Heart right ventricle (tissue), 16 donors: ENCODE data around the gene ZNF680. TPM values are rescaled to one million over a fixed set of nuclear protein-coding genes. Genes with fewer than 3 reads are reported as not detected.
"Not testable (repeated sequence)": the region's sequence is repeated elsewhere in the genome, so short reads cannot be mapped to it uniquely, and the experiment has no call there.

ENCODE experiments used
- ATAC-seq, 8 donors: fragments of 200-7000 bp; cut with Tn5 transposase; one replicate each; pipeline ENCODE4 v1.9.1; 2020; ENCODE audit warnings: mild to moderate bottlenecking in 8 of 8, moderate library complexity in 8 of 8, moderate number of reproducible peaks in 1 of 8
- DNase-seq, 2 donors: peaks; one replicate each; pipeline ENCODE4 v3.0.0-alpha.2; 2020
- H3K27ac ChIP-seq, 10 donors: fragments of 200-600 bp; sonication (generic) in 2 of 10; one replicate each; pipeline versions ENCODE4 v1.5.0 to v1.8.0; 2020 to 2022; ENCODE audit warnings: mild to moderate bottlenecking in 3 of 10
- H3K27me3 ChIP-seq, 7 donors: fragments of 200-600 bp; one replicate each; pipeline ENCODE4 v1.8.0; 2021 to 2022; ENCODE audit warnings: mild to moderate bottlenecking in 2 of 7
- H3K36me3 ChIP-seq, 9 donors: fragments of 200-600 bp; sonication (generic) in 1 of 9; one replicate each; pipeline versions ENCODE4 v1.5.0 to v1.8.0; 2020 to 2022; ENCODE audit warnings: mild to moderate bottlenecking in 2 of 9
- H3K4me1 ChIP-seq, 9 donors: fragments of 200-600 bp; sonication (generic) in 1 of 9; one replicate each; pipeline versions ENCODE4 v1.5.0 to v1.8.0; 2020 to 2022; ENCODE audit warnings: mild to moderate bottlenecking in 4 of 9
- H3K4me3 ChIP-seq, 10 donors: fragments of 200-600 bp; sonication (generic) in 2 of 10; one replicate each; pipeline versions ENCODE4 v1.5.0 to v1.8.0; 2020 to 2022; ENCODE audit warnings: mild to moderate bottlenecking in 7 of 10, moderate library complexity in 2 of 10
- H3K9me3 ChIP-seq, 11 donors: fragments of 200-600 bp in 10 of 11; sonication (generic) in 2 of 11; one replicate each; pipeline versions ENCODE4 v1.5.0 to v1.8.0; 2013 to 2022; ENCODE audit warnings: mild to moderate bottlenecking in 2 of 11, control low read depth in 1 of 11, moderate library complexity in 1 of 11
- CTCF ChIP-seq, 9 donors: fragments of 200-600 bp; sonication (generic) in 2 of 9; IDR thresholded peaks; one replicate each; pipeline versions ENCODE4 v1.5.0 to v1.8.0; 2021 to 2022; ENCODE audit warnings: antibody characterized with exemption in 9 of 9, mild to moderate bottlenecking in 5 of 9, moderate library complexity in 1 of 9
- WGBS, 2 donors: extraction: QIAGEN DNeasy Blood & Tissue Kit; methylation state at CpG; one replicate each; pipeline ENCODE4 v1.1.7; 2013; ENCODE audit warnings: inconsistent platforms in 1 of 2; 5-methylcytosine and 5-hydroxymethylcytosine counted together
- intact Hi-C, 10 donors: fragments of 100-400 bp; cut with DNase I; formaldehyde crosslinking; loops; one replicate each; pipeline versions ENCODE4 v1.11.1 to v1.14.2; 2022
- polyA plus RNA-seq, 2 donors: library from polyadenylated mRNA; stranded (reverse); fragments of 200-250 nt; gene quantifications; one replicate each; pipeline ENCODE4 v1.2.3, GENCODE V29; 2013
- total RNA-seq, 10 donors: library from RNA; stranded (reverse); fragmentation: NEBNext Ultra II Directional in 3 of 10; extraction: Animal tissue kit (Norgen Biotek cat#: 25700) in 3 of 10; gene quantifications; one replicate each; pipeline versions ENCODE4 v1.2.1 to v1.2.4, GENCODE V29; 2021 to 2023
- donor health status: Arrhythmogenic right ventricular cardiomyopathy.
- donor health status: ischemic (EF 13 %, LVEDD 7.1; RV severe dilation, severe dysfunction).
- donor health status: healthy with polysubstance abuse.
- donor health status: DM: no; HTN: yes; CAD: no.
- donor health status: DM: no; HTN: no; CAD: no.
- donor health status: ischemic (EF 25% LVEDD 6.9; RV normal size, moderate dysfunction).
- donor health status: ischemic (EF 25% LVEDD 5.7; RV mildly dilated, moderate dysfunction).
- donor health status: healthy.
- donor health status: DM: yes; HTN: yes; CAD: no.
- donor health status: Ischemic cardiomyopathy.
- donor health status: ischemic (EF 35%, LVEDD 5.7; RV mildly dilated, moderate dysfunction).
- donor health status: nonischemic (EF 11% LVEDD 7.7; RV severe dilation, severe dysfunction).
- donor health status: DM: yes; HTN: yes; CAD: no.
- donor health status: PGD.
- donor health status: ischemic (EF 29% LVEDD 5.4; RV normal size, mild dysfunction).
- donor health status: nonischemic (EF 23%, LVEDD 6.1; RV moderate dilation, normal function).

The ZNF680 gene
- total and polyA plus RNA-seq, 12 donors = 2.9 to 28.7 (median 20.6) TPM

- Histone ChIP-seq H3K27me3 (no peaks in the 10 kb centered on the region), H3K4me3 (no peak overlapping the region), H3K27ac (peak overlapping the region in 9 of 10 donors; percentile 72 to 86 (median 84)), H3K36me3 (peaks cover 0 to 14% (median 0%) of the 10 kb centered on the region in 9 donors), H3K4me1 (peaks cover 6 to 77% (median 35%) of the 10 kb centered on the region in 9 donors), H3K9me3 (peaks cover 0 to 24% (median 0%) of the 10 kb centered on the region in 11 donors)
- TF ChIP-seq CTCF (IDR thresholded peaks at IDR 0.05) = no peak
- intact Hi-C loops = loop anchor here in 1 of 10 donors (10.0 kb wide), 1 partner anchor 243 kb away; the partner anchor contains the start of gene ZNF736
- DNase-seq = no peak
- 78 to 79% methylated on average over 8 of the region's 8 CpGs for WGBS, 2 donors
- no peak for ATAC-seq
Measured at GRCh38 chr7:64557601-64558322, 5.1 kb downstream of the ZNF680 start.

DNA sequence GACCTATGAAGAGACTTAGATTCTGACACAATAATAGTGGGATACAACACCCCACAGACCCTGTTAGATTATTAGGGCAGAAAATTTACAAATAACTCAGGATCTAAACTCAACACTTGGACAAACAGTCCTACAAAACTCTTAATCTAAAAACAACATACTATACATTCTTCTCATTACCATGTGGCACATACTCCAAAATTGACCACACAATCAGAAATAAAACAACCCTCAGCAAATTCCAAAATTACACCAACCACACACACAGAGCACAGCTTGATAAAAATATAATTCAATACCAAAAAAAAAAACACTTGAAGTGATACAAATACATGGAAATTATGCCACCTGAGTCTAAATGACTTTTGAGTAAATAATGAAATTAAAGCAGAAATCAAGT lies 7.8 kb downstream of the ZNF680 start:
- H3K4me1 ChIP-seq = peaks cover 6 to 82% (median 45%) of the 10 kb centered on the region in 9 donors

DNA sequence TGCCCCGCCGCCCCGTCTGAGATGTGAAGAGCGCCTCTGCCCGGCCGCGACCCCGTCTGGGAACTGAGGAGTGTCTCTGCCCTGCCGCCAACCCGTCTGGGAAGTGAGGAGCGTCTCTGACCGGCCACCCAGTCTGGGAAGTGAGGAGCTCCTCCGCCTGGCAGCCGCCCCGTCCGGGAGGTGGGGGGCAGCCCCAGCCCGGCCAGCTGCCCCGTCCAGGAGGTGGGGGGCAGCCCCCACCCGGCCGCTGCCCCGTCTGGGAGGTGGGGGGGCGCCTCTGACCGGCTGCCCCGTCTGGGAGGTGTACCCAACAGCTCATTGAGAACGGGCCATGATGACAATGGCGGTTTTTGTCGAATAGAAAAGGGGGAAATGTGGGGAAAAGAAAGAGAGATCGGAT lies 8.7 kb downstream of the ZNF680 start:
- Histone ChIP-seq H3K9me3 (peaks cover 0 to 29% (median 0%) of the 10 kb centered on the region in 11 donors), H3K27ac (peak overlapping the region in 2 of 10 donors; percentile 73 to 86), H3K4me1 (peaks cover 3 to 80% (median 38%) of the 10 kb centered on the region in 9 donors), H3K36me3 (peaks cover 0 to 24% (median 0%) of the 10 kb centered on the region in 9 donors)
- 92 to 93% methylated on average over 16 to 25 of the region's 28 CpGs for WGBS, 2 donors
- not testable (repeated sequence) for H3K4me3 ChIP-seq, ATAC-seq, DNase-seq, H3K27me3 ChIP-seq
- intact Hi-C loops = loop anchor here in 1 of 10 donors (10.0 kb wide), 1 partner anchor 239 kb away; the partner anchor contains the start of gene ZNF736

More for the DNA sequence above, 7.8 kb downstream of the ZNF680 start:
- intact Hi-C loops = loop anchor here in 1 of 10 donors (10.0 kb wide), 1 partner anchor 240 kb away; the partner anchor contains the start of gene ZNF736
- H3K9me3 ChIP-seq = peaks cover 0 to 26% (median 0%) of the 10 kb centered on the region in 11 donors
- no peak for TF ChIP-seq CTCF (IDR thresholded peaks at IDR 0.05)
- peak overlapping the region in 5 of 10 donors; percentile 44 to 86 (median 62) for H3K27ac ChIP-seq
- ATAC-seq (no peak), DNase-seq (no peak)
- peaks cover 0 to 18% (median 0%) of the 10 kb centered on the region in 9 donors for H3K36me3 ChIP-seq
- H3K4me3 ChIP-seq = no peak overlapping the region
- no peaks in the 10 kb centered on the region for H3K27me3 ChIP-seq

- 53 to 67% methylated on average over 6 of the region's 6 CpGs for WGBS, 2 donors
- peak; percentile 48 to 90 (median 82) for ATAC-seq
Measured at GRCh38 chr7:64551375-64552142, 11.3 kb downstream of the ZNF680 start.

More at GRCh38 chr7:64551375-64552142, 11.3 kb downstream of the ZNF680 start:
- intact Hi-C loops = loop anchor here in 1 of 10 donors (10.0 kb wide), 1 partner anchor 237 kb away; the partner anchor contains the start of gene ZNF736
- DNase-seq = no peak
- no peak overlapping the region for H3K4me3 ChIP-seq
- H3K9me3 ChIP-seq = peaks cover 0 to 27% (median 0%) of the 10 kb centered on the region in 11 donors
- TF ChIP-seq CTCF (IDR thresholded peaks at IDR 0.05) = no peak
- peak overlapping the region; percentile 20 to 81 (median 67) for H3K27ac ChIP-seq
- no peaks in the 10 kb centered on the region for H3K27me3 ChIP-seq
- peaks cover 0 to 74% (median 43%) of the 10 kb centered on the region in 9 donors for H3K4me1 ChIP-seq
- peaks cover 0 to 21% (median 0%) of the 10 kb centered on the region in 9 donors for H3K36me3 ChIP-seq
